OCI-LY3 (cell line): ENCODE data around the gene SPAG5.

Experiments
- H2AFZ ChIP-seq: fragments of 200-600, 300-600 bp; shearing (Covaris generic); 2 replicates; pipeline ENCODE4 v1.6.0; 2014; ENCODE audit warnings: antibody characterized with exemption, low read depth, low read length
- H3K27ac ChIP-seq: fragments of 200-600, 300-600 bp; sonication (generic); 2 replicates; pipeline ENCODE4 v1.5.1; 2014; ENCODE audit warnings: mild to moderate bottlenecking, low read length, moderate library complexity, mixed read lengths
- H3K27me3 ChIP-seq: fragments of 200-600, 300-600 bp; sonication (generic); 2 replicates; pipeline ENCODE4 v1.6.1; 2014; ENCODE audit warnings: low read depth, low read length, mixed read lengths
- H3K36me3 ChIP-seq: fragments of 200-600, 300-600 bp; sonication (generic); replicated peaks from 2 replicates; pipeline ENCODE3; 2014; ENCODE audit warnings: low read depth, low read length, mixed read lengths
- H3K4me1 ChIP-seq: fragments of 300-600, 200-600 bp; sonication (generic); 2 replicates; pipeline ENCODE4 v1.6.1; 2014; ENCODE audit warnings: low read length, mixed read lengths
- H3K4me2 ChIP-seq: fragments of 200-600, 300-600 bp; sonication (generic); 2 replicates; pipeline ENCODE4 v1.6.1; 2014; ENCODE audit warnings: low read length, mixed read lengths
- H3K4me3 ChIP-seq: fragments of 300-600, 200-600 bp; sonication (generic); 2 replicates; pipeline ENCODE4 v1.5.1; 2014; ENCODE audit warnings: antibody characterized with exemption, mild to moderate bottlenecking, low read length, moderate library complexity
- H3K79me2 ChIP-seq: fragments of 300-600, 200-600 bp; shearing (Covaris generic); 2 replicates; pipeline ENCODE4 v1.6.1; 2014; ENCODE audit warnings: mild to moderate bottlenecking, low read length, mixed read lengths
- H3K9ac ChIP-seq: fragments of 300-600, 200-600 bp; shearing (Covaris generic); 2 replicates; pipeline ENCODE4 v1.6.0; 2014; ENCODE audit warnings: mild to moderate bottlenecking, low read length, moderate library complexity
- H3K9me3 ChIP-seq: fragments of 200-600, 300-600 bp; shearing (Covaris generic); 2 replicates; pipeline ENCODE4 v1.6.1; 2014; ENCODE audit warnings: low read length, mixed read lengths; ENCODE audit not compliant: insufficient read depth
- H4K20me1 ChIP-seq: fragments of 200-600, 300-600 bp; sonication (generic); 2 replicates; pipeline ENCODE4 v1.6.1; 2016; ENCODE audit warnings: low read length, mixed read lengths; ENCODE audit not compliant: insufficient read depth
- CTCF ChIP-seq: fragments of 200-600, 300-600 bp; sonication (generic); IDR thresholded peaks from 2 replicates; pipeline ENCODE4 v1.5.1; 2014; ENCODE audit warnings: antibody characterized with exemption, low read length, low read depth
- EZH2phosphoT487 ChIP-seq: fragments of 200-600 bp; shearing (Covaris generic); IDR thresholded peaks from 2 replicates; pipeline ENCODE4 v1.6.1; 2018; ENCODE audit warnings: antibody characterized with exemption, mixed run types, low read depth

The SPAG5 gene

DNA sequence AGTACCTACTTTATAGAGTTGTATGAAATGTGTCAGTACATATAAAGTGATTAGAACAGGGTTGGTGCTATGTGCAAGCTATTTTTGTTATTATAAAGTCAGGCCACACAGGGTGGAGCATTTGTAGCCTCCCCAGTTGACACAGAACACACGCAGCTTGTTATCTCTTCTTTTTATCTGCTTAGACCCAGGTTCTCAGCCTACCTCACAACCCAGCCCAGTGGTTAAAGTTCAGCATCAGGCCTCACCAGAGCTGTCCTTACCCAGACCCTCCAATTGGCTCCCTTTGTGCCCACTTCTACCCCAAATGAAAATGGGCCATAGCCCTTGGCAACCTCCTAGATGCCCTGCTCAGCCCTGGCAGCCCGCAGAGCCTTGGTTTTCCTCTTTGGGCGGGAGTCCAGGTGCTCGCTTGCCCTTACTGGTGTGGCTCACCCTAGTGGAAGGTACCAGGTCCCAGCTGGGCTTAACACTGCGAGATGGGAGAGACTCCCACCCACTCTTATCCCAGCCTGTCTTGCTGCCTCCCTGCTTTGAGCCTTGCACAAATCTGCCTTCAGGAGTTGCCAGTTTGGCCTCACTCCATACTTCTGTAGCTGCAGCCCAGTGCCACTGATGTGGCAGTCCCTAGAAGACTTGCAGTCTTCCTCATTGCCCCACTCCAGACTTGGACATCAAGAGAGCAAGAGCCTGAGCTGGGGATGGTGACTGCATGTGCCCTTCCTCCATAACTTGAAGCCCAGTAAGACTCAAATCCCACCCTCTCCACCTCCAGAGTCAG is 26.4 kb downstream of the SPAG5 start:
- Histone ChIP-seq H3K36me3 (peaks cover 44% of the 10 kb centered on the region), H3K79me2 (peaks cover 13% of the 10 kb centered on the region), H3K4me1 (peaks cover 37% of the 10 kb centered on the region), H3K4me3 (peak overlapping the region; percentile 78), H3K27ac (no peak overlapping the region), H3K9ac (peak overlapping the region; percentile 68; the same call in 1 of the 2 replicates), H2AFZ (no peak overlapping the region), H4K20me1 (no peaks in the 10 kb centered on the region), H3K27me3 (no peaks in the 10 kb centered on the region), H3K4me2 (peak overlapping the region; percentile 84), H3K9me3 (no peaks in the 10 kb centered on the region)
- TF ChIP-seq CTCF = no peak
- no peak for TF ChIP-seq EZH2phosphoT487

GRCh38 chr17:28571361-28572122 is 27.3 kb downstream of the SPAG5 start, which contains the start of gene PIGS:
TSS of gene PIGS (minus strand) at chr17:28571524. CDS start at chr17:28571496, 28 bp downstream.
- peaks cover 21% of the 10 kb centered on the region for H3K79me2 ChIP-seq
- H3K4me3 ChIP-seq = peak within 1 kb of the TSS; percentile 78
- H3K9ac ChIP-seq = peak within 1 kb of the TSS; percentile 68
- H3K27me3 ChIP-seq = no peaks in the 10 kb centered on the region
- TF ChIP-seq CTCF = no peak
- TF ChIP-seq EZH2phosphoT487 = no peak
- H3K4me1 ChIP-seq = peaks cover 40% of the 10 kb centered on the region
- peak within 1 kb of the TSS; percentile 31 for H3K27ac ChIP-seq
- H3K9me3 ChIP-seq = no peaks in the 10 kb centered on the region
- H3K36me3 ChIP-seq = peaks cover 40% of the 10 kb centered on the region
- H3K4me2 ChIP-seq = peak within 1 kb of the TSS; percentile 89
- H4K20me1 ChIP-seq = peaks cover 5% of the 10 kb centered on the region
- H2AFZ ChIP-seq = peak within 1 kb of the TSS; percentile 75; the same call in 1 of the 2 replicates

DNA sequence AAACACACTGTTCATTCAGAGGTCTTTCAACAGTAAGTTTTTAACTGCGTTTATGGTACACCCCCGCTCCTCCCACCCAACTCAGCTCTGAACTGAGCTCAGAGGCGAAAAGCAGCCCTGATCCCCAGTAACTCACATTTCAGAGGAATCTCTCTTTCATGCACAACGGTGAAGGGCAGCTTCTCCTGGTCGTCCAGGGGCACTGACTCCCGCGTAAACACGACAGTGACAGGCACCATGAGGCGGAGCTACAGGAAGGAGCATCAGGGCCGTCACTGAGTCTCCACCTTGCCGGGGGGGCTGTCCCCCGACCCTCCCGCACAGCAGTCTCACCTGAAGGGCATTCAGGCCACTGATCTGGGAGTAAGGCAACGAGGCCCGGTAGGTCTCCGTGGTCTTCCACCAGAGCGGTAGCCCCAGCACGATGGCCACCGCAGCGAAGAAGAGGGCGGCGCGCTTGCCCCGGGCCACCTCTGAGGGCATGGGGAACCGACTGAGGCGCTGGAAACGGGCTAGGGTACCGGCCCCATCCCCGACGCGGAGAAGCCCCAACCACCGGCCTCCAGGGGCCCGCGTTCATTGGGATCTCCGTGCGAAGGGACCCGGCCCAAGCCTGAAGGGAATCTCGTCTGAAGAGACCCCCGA is 28.0 kb downstream of the SPAG5 start:
- Histone ChIP-seq H3K9ac (peak overlapping the region; percentile 67), H4K20me1 (peaks cover 5% of the 10 kb centered on the region), H3K9me3 (no peaks in the 10 kb centered on the region), H3K4me3 (peak overlapping the region; percentile 78), H3K4me1 (peaks cover 38% of the 10 kb centered on the region), H3K79me2 (peaks cover 25% of the 10 kb centered on the region), H3K27ac (peak overlapping the region; percentile 28), H3K4me2 (peak overlapping the region; percentile 89), H3K36me3 (peaks cover 39% of the 10 kb centered on the region), H3K27me3 (no peaks in the 10 kb centered on the region), H2AFZ (peak overlapping the region; percentile 15; the same call in 1 of the 2 replicates)
- no peak for TF ChIP-seq EZH2phosphoT487
- TF ChIP-seq CTCF = no peak
